ENCODE data around the gene USP14.

USP14 gene

GRCh38 chr18:227902-228301 lies 69.5 kb downstream of the USP14 start:
- no peak for DNase-seq (ENCODE audit: low spot score)

- no peak for DNase-seq (ENCODE audit: low spot score)
These were observed 70.2 kb downstream of the USP14 start for GRCh38 chr18:228586-228985.

- DNase-seq (ENCODE audit: low spot score) = no peak
These were observed 73.2 kb downstream of the USP14 start for GRCh38 chr18:231563-231962.

- DNase-seq (ENCODE audit: low spot score) = no peak
These were observed 81.8 kb downstream of the USP14 start for GRCh38 chr18:240175-240574.

GRCh38 chr18:245282-245847 lies 87.0 kb downstream of the USP14 start:
- DNase-seq (ENCODE audit: low spot score) = no peak

GRCh38 chr18:248053-248452 lies 89.7 kb downstream of the USP14 start:
- DNase-seq (ENCODE audit: low spot score) = no peak

GRCh38 chr18:250685-251084 lies 92.3 kb downstream of the USP14 start:
- no peak for DNase-seq (ENCODE audit: low spot score)

- DNase-seq (ENCODE audit: low spot score) = no peak
These were observed 93.2 kb downstream of the USP14 start for GRCh38 chr18:251572-251971.

GRCh38 chr18:253121-253520 lies 94.8 kb downstream of the USP14 start:
- DNase-seq (ENCODE audit: low spot score) = no peak

- no peak for DNase-seq (ENCODE audit: low spot score)
These were observed 96.8 kb downstream of the USP14 start for GRCh38 chr18:255171-255570.

GRCh38 chr18:260547-260946 lies 102.2 kb downstream of the USP14 start:
- DNase-seq (ENCODE audit: low spot score) = no peak

GRCh38 chr18:261398-262073 lies 103.2 kb downstream of the USP14 start:
- no peak for DNase-seq (ENCODE audit: low spot score)
